H1 (cell line): Measurements from ENCODE around the gene ZNF609. TPM values are rescaled to one million over a fixed set of nuclear protein-coding genes. Genes with fewer than 3 reads are reported as not detected.

Source experiments
- CTCF ChIA-PET: fragments of 300-600 bp; sonication (Branson Sonifier 250); formaldehyde crosslinking; loops from one replicate; lab custom pipeline; 2021; ENCODE audit not compliant: partially characterized antibody; lab: Charles Lee
- POLR2A ChIA-PET: fragments of 300-600 bp; sonication (Branson Sonifier 250); formaldehyde crosslinking; loops from one replicate; lab custom pipeline; 2021; ENCODE audit warnings: inconsistent platforms; ENCODE audit not compliant: partially characterized antibody; lab: Charles Lee
- DNase-seq, 2 experiments: peaks; one replicate each; pipeline versions ENCODE4 v3.0.0 to v3.0.0-alpha.2; 2010 to 2022; ENCODE audit warnings: low spot score in 2 of 2, low read depth in 1 of 2, mixed read lengths in 1 of 2
- FAIRE-seq: peaks from 2 replicates; lab custom pipeline; 2011; peaks lifted over from hg19 to GRCh38; lab: Jason Lieb, UNC
- H2AFZ ChIP-seq: 2 replicates; pipeline ENCODE4 v1.8.1; 2012; ENCODE audit warnings: low read length, inconsistent platforms
- H2AK5ac ChIP-seq: 2 replicates; pipeline ENCODE4 v1.6.1; 2013; ENCODE audit warnings: low read depth, low read length
- H2BK120ac ChIP-seq: replicated peaks from 2 replicates; pipeline ENCODE3; 2013; ENCODE audit warnings: low read depth, low read length, inconsistent platforms
- H2BK12ac ChIP-seq: 2 replicates; pipeline ENCODE4 v1.6.1; 2013; ENCODE audit warnings: low read depth, low read length
- H2BK15ac ChIP-seq: 2 replicates; pipeline ENCODE4 v1.6.1; 2013; ENCODE audit warnings: low read length
- H2BK20ac ChIP-seq: 2 replicates; pipeline ENCODE4 v1.6.1; 2013; ENCODE audit warnings: low read length
- H2BK5ac ChIP-seq: 2 replicates; pipeline ENCODE4 v1.6.1; 2013; ENCODE audit warnings: low read depth, low read length
- H3K14ac ChIP-seq: 2 replicates; pipeline ENCODE4 v1.6.1; 2013; ENCODE audit warnings: inconsistent platforms; ENCODE audit not compliant: insufficient read length
- H3K18ac ChIP-seq: 2 replicates; pipeline ENCODE4 v1.6.1; 2013; ENCODE audit warnings: low read length; ENCODE audit errors: extremely low read depth
- H3K23ac ChIP-seq: 2 replicates; pipeline ENCODE4 v1.6.1; 2013; ENCODE audit warnings: inconsistent platforms; ENCODE audit not compliant: insufficient read length
- H3K23me2 ChIP-seq: 2 replicates; pipeline ENCODE4 v1.6.1; 2013; ENCODE audit warnings: low read depth, low read length
- H3K27ac ChIP-seq: 2 replicates; pipeline ENCODE4 v1.6.1; 2011; ENCODE audit warnings: low read depth, low read length, inconsistent platforms
- H3K27me3 ChIP-seq, 4 experiments: replicated peaks in 1 of 4; 1 replicate in 1 of 4; 2 replicates in 3 of 4; pipeline versions ENCODE4 v1.6.1 to v1.8.1; 2011 to 2013; ENCODE audit warnings: low read length in 3 of 4, mild to moderate bottlenecking in 3 of 4, inconsistent platforms in 2 of 4, mixed read lengths in 2 of 4, moderate library complexity in 1 of 4; ENCODE audit not compliant: control insufficient read depth in 3 of 4, insufficient read depth in 3 of 4; ENCODE audit errors: extremely low read depth in 1 of 4
- H3K36me3 ChIP-seq, 4 experiments: 2 replicates each; pipeline versions ENCODE4 v1.6.1 to v1.8.1; 2011 to 2013; ENCODE audit warnings: mild to moderate bottlenecking in 4 of 4, low read length in 3 of 4, moderate library complexity in 2 of 4, control low read depth in 1 of 4, inconsistent platforms in 1 of 4; ENCODE audit not compliant: insufficient read depth in 4 of 4, control insufficient read depth in 2 of 4
- H3K4ac ChIP-seq: replicated peaks from 2 replicates; pipeline ENCODE3; 2013; ENCODE audit warnings: low read length, low read depth, mixed read lengths, inconsistent platforms; ENCODE audit not compliant: insufficient read length
- H3K4me1 ChIP-seq, 4 experiments: replicated peaks in 1 of 4; 1 replicate in 1 of 4; 2 replicates in 3 of 4; pipeline versions ENCODE4 v1.6.1 to v1.8.1; 2011 to 2013; ENCODE audit warnings: low read length in 3 of 4, inconsistent platforms in 2 of 4, mixed read lengths in 1 of 4; ENCODE audit not compliant: insufficient read depth in 4 of 4, control insufficient read depth in 3 of 4
- H3K4me2 ChIP-seq, 2 experiments: 2 replicates each; pipeline versions ENCODE4 v1.6.1 to v1.8.1; 2011 to 2013; ENCODE audit warnings: low read depth in 2 of 2, low read length in 2 of 2, control low read depth in 1 of 2, inconsistent platforms in 1 of 2, mild to moderate bottlenecking in 1 of 2; ENCODE audit not compliant: insufficient read depth in 1 of 2
- H3K4me3 ChIP-seq, 4 experiments: fragments of 200-600, 300-600 bp in 1 of 4; sonication (generic), shearing (Covaris generic), sonication (Bioruptor Twin) in 1 of 4; 2 replicates each; pipeline versions ENCODE4 v1.5.1 to v1.8.1; 2011 to 2016; ENCODE audit warnings: low read length in 4 of 4, low read depth in 3 of 4, control low read depth in 2 of 4, inconsistent platforms in 2 of 4, mild to moderate bottlenecking in 2 of 4, mixed read lengths in 1 of 4, moderate library complexity in 1 of 4; ENCODE audit not compliant: insufficient read depth in 2 of 4; ENCODE audit errors: extremely low read depth in 1 of 4
- H3K56ac ChIP-seq: replicated peaks from 2 replicates; pipeline ENCODE3; 2013; ENCODE audit warnings: low read depth, mild to moderate bottlenecking, mixed read lengths, low read length, inconsistent platforms; ENCODE audit not compliant: insufficient read length
- H3K79me1 ChIP-seq: 2 replicates; pipeline ENCODE4 v1.6.1; 2013; ENCODE audit warnings: low read depth, low read length, control low read depth
- H3K79me2 ChIP-seq, 2 experiments: 2 replicates each; pipeline versions ENCODE4 v1.6.1 to v1.8.1; 2012 to 2013; ENCODE audit warnings: low read length in 2 of 2, mild to moderate bottlenecking in 2 of 2, inconsistent platforms in 1 of 2; ENCODE audit not compliant: insufficient read depth in 2 of 2, control insufficient read depth in 1 of 2
- H3K9ac ChIP-seq, 4 experiments: replicated peaks in 1 of 4; 1 replicate in 1 of 4; 2 replicates in 3 of 4; pipeline versions ENCODE4 v1.6.1 to v1.8.1; 2011 to 2013; ENCODE audit warnings: low read depth in 3 of 4, low read length in 3 of 4, control low read depth in 2 of 4, mild to moderate bottlenecking in 2 of 4, moderate library complexity in 2 of 4, inconsistent platforms in 1 of 4; ENCODE audit errors: extremely low read depth in 1 of 4
- H3K9me3 ChIP-seq, 2 experiments: 2 replicates each; pipeline versions ENCODE4 v1.6.1 to v1.8.1; 2012 to 2013; ENCODE audit warnings: mild to moderate bottlenecking in 2 of 2, moderate library complexity in 2 of 2, control low read depth in 1 of 2, inconsistent platforms in 1 of 2, low read depth in 1 of 2, low read length in 1 of 2, mixed read lengths in 1 of 2; ENCODE audit not compliant: insufficient read depth in 2 of 2
- H4K20me1 ChIP-seq, 2 experiments: replicated peaks in 1 of 2; 2 replicates each; pipeline versions ENCODE3 to v1.8.1; 2011 to 2013; ENCODE audit warnings: inconsistent platforms in 2 of 2, low read length in 2 of 2, mild to moderate bottlenecking in 1 of 2; ENCODE audit not compliant: insufficient read depth in 2 of 2, control insufficient read depth in 1 of 2
- H4K5ac ChIP-seq: 2 replicates; pipeline ENCODE4 v1.6.1; 2013; ENCODE audit warnings: low read length, low read depth, mixed read lengths, inconsistent platforms; ENCODE audit not compliant: insufficient read length
- H4K8ac ChIP-seq: 2 replicates; pipeline ENCODE4 v1.8.0; 2013; ENCODE audit warnings: mild to moderate bottlenecking, moderate library complexity, low read length, inconsistent platforms; ENCODE audit not compliant: insufficient read depth; ENCODE audit errors: extremely low read depth
- H4K91ac ChIP-seq: replicated peaks from 2 replicates; pipeline ENCODE3; 2013; ENCODE audit warnings: low read length, mixed read lengths, inconsistent platforms; ENCODE audit not compliant: insufficient read length
- EGR1 ChIP-seq: IDR thresholded peaks from 2 replicates; pipeline ENCODE4 v1.6.1; 2011; ENCODE audit warnings: low read depth, low read length, borderline replicate concordance
- FOSL1 ChIP-seq: IDR thresholded peaks from 2 replicates; pipeline ENCODE4 v1.6.1; 2011; ENCODE audit warnings: mild to moderate bottlenecking, low read depth, low read length, moderate library complexity; ENCODE audit not compliant: insufficient read depth
- KDM5A ChIP-seq: fragments of 200-600 bp; IDR thresholded peaks from 2 replicates; pipeline ENCODE4 v1.7.1; 2012; ENCODE audit warnings: mild to moderate bottlenecking, low read length, inconsistent platforms, mixed read lengths
- POLR2AphosphoS5 ChIP-seq: IDR thresholded peaks from 2 replicates; pipeline ENCODE4 v1.6.1; 2011; ENCODE audit warnings: low read depth, low read length
- RFX5 ChIP-seq: IDR thresholded peaks from 2 replicates; pipeline ENCODE4 v1.6.1; 2011; ENCODE audit warnings: low read depth, low read length, improper control_type of control experiment, borderline replicate concordance
- SIN3A ChIP-seq, 2 experiments: IDR thresholded peaks in 1 of 2; conservative IDR thresholded peaks in 1 of 2; 2 replicates each; pipeline ENCODE4 v1.6.1; 2011 to 2012; ENCODE audit warnings: low read length in 2 of 2, improper control_type of control experiment in 1 of 2, low read depth in 1 of 2, mild to moderate bottlenecking in 1 of 2
- SRF ChIP-seq: IDR thresholded peaks from 2 replicates; pipeline ENCODE4 v1.6.1; 2011; ENCODE audit warnings: mild to moderate bottlenecking, low read depth, low read length, moderate library complexity
- TAF7 ChIP-seq: optimal IDR thresholded peaks from 2 replicates; pipeline ENCODE3; 2011; ENCODE audit warnings: low read depth, mild to moderate bottlenecking, inconsistent platforms, low read length, moderate library complexity, borderline replicate concordance
- TCF12 ChIP-seq: IDR thresholded peaks from 2 replicates; pipeline ENCODE4 v1.6.1; 2011; ENCODE audit warnings: low read depth, mild to moderate bottlenecking, low read length
- WGBS, 2 experiments: shearing (Covaris generic) in 1 of 2; methylation state at CpG; one replicate each; pipeline versions ENCODE4 v1.1.6 to v1.1.7; 2013 to 2015; ENCODE audit warnings: low lambda C conversion rate in 2 of 2, mixed read lengths in 2 of 2, inconsistent platforms in 1 of 2, low coverage in 1 of 2, missing lambda C conversion rate in 1 of 2; ENCODE audit not compliant: insufficient replicate concordance in 2 of 2, insufficient coverage in 1 of 2, insufficient read length in 1 of 2; ENCODE audit errors: extremely low coverage in 1 of 2, missing lambda C conversion rate in 1 of 2; 5-methylcytosine and 5-hydroxymethylcytosine counted together
- polyA plus RNA-seq, 7 experiments: library from polyadenylated mRNA; depleted of rRNA in 3 of 7; stranded (reverse) in 5 of 7; unstranded in 2 of 7; fragments of >200 nt in 5 of 7; fragments of 200-250 nt in 2 of 7; gene quantifications; 1 replicate in 5 of 7; 2 replicates in 1 of 7; 4 replicates in 1 of 7; pipeline versions ENCODE4 v1.2.1 to v1.2.3, GENCODE V29; 2011 to 2013; ENCODE audit warnings: missing spikeins in 2 of 7, mixed read lengths in 2 of 7
- total RNA-seq: library from RNA; stranded (reverse); fragmentation: NEBNext Ultra II Directional; extraction: Animal tissue kit (Norgen Biotek cat#: 25700); gene quantifications from 2 replicates; pipeline ENCODE4 v1.2.1, GENCODE V29; 2021
- TF ChIP-seq, protein P1 (sequence below): IDR thresholded peaks from 2 replicates; pipeline ENCODE4 v1.6.1; 2012; ENCODE audit warnings: inconsistent platforms
- TF ChIP-seq, protein P2 (sequence below): IDR thresholded peaks from 2 replicates; pipeline ENCODE4 v1.6.1; 2011; ENCODE audit warnings: low read length, improper control_type of control experiment

Gene ZNF609
- total and polyA plus RNA-seq, 2 of the 8 experiments (the other 6 are each of a cell fraction or from before 2014, with no cell fraction given): 15.5 to 47.8 TPM

DNA sequence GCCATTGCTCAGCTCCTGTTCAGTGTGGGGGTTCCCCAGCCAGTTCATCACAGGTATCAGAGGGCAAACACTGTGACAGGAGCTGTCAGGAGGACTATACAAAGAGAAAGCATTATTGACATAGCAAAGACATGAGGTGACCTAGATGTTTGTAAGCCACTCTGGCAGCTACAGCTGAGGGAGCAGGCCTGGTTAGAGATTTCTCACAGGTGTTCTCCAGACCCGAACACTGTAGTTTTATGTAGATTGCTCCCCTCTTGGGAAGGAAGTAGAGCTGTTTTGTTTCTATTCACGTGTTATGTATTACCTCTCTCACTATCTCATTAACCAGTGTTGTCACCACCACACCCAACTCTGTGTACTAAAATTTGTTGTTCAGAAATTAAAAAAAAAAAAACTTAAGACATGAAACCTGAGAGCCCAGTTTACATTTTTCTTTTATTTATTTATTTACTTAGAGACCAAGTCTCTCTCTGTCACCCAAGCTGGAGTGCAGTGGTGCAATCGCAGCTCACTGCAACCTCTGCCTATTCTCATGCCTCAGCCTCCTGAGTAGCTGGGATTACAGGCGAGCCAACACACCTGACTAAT is 191.3 kb downstream of the ZNF609 start:
- Histone ChIP-seq H3K4me3 (no peak overlapping the region), H3K9ac (no peak overlapping the region), H2BK20ac (no peak overlapping the region), H3K27me3 (no peaks in the 10 kb centered on the region), H2BK120ac (no peak overlapping the region), H3K23me2 (no peaks in the 10 kb centered on the region), H3K56ac (no peak overlapping the region), H4K5ac (no peak overlapping the region), H4K91ac (no peak overlapping the region), H3K23ac (no peak overlapping the region), H3K4me2 (peak overlapping the region in 1 of 2 experiments; percentile 34; a peak in 1 of 4 replicates), H3K18ac (no peak overlapping the region), H2BK5ac (no peak overlapping the region), H4K8ac (no peak overlapping the region), H3K27ac (no peak overlapping the region), H2BK12ac (no peak overlapping the region), H3K14ac (no peak overlapping the region), H2AFZ (no peak overlapping the region), H2AK5ac (no peak overlapping the region), H2BK15ac (no peak overlapping the region), H3K4ac (no peak overlapping the region), H3K9me3 (no peaks in the 10 kb centered on the region), H3K79me1 (no peaks in the 10 kb centered on the region; the same call in 1 of the 2 replicates), H3K79me2 (peaks cover 0 to 14% of the 10 kb centered on the region in 2 experiments; a peak in 1 of 4 replicates), H3K36me3 (no peaks in the 10 kb centered on the region), H3K4me1 (peaks cover 3 to 5% (median 3%) of the 10 kb centered on the region in 4 experiments; a peak in 4 of 7 replicates), H4K20me1 (peaks cover 0 to 2% of the 10 kb centered on the region in 2 experiments)
- FAIRE-seq: peak; percentile 13
- WGBS, 2 experiments: 43% methylated on average over 4 of the region's 4 CpGs; no CpG with 5 or more reads in 1 of the 2 experiments
- POLR2A ChIA-PET: interaction anchor here (0.9 to 3.8 kb wide), 7 partner anchors 14 to 190 kb away, joined by 3 to 25 read pairs (median 3); no protein-coding TSS in a partner anchor
- CTCF ChIA-PET: interaction anchor here (0.6 to 1.5 kb wide), 10 partner anchors 9 to 584 kb away, joined by 3 to 8 read pairs (median 4); no protein-coding TSS in a partner anchor
- DNase-seq: peak in 1 of 2 experiments; percentile 10
- TF ChIP-seq SIN3A (conservative IDR thresholded peaks at IDR 0.05 in 1 of 2, IDR thresholded peaks at IDR 0.05 in 1 of 2; ENCODE audit: low read depth in 1 of 2, low read length in 2 of 2) (peak; percentile 96 to 98), TAF7 (no peak), KDM5A (no peak), TCF12 (0 out of 2 replicates have a peak, but pooled peaks have one; percentile 31), FOSL1 (no peak), EGR1 (no peak), POLR2AphosphoS5 (peak; percentile 28; the same call in 1 of the 2 replicates), SRF (no peak), RFX5 (no peak)
- TF ChIP-seq, protein P1, sequence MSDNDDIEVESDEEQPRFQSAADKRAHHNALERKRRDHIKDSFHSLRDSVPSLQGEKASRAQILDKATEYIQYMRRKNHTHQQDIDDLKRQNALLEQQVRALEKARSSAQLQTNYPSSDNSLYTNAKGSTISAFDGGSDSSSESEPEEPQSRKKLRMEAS: peak; percentile 26; the same call in 1 of the 2 replicates
- TF ChIP-seq, protein P2, sequence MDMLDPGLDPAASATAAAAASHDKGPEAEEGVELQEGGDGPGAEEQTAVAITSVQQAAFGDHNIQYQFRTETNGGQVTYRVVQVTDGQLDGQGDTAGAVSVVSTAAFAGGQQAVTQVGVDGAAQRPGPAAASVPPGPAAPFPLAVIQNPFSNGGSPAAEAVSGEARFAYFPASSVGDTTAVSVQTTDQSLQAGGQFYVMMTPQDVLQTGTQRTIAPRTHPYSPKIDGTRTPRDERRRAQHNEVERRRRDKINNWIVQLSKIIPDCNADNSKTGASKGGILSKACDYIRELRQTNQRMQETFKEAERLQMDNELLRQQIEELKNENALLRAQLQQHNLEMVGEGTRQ: no peak
